ENCODE measurements around the gene MAN1C1.

DNA sequence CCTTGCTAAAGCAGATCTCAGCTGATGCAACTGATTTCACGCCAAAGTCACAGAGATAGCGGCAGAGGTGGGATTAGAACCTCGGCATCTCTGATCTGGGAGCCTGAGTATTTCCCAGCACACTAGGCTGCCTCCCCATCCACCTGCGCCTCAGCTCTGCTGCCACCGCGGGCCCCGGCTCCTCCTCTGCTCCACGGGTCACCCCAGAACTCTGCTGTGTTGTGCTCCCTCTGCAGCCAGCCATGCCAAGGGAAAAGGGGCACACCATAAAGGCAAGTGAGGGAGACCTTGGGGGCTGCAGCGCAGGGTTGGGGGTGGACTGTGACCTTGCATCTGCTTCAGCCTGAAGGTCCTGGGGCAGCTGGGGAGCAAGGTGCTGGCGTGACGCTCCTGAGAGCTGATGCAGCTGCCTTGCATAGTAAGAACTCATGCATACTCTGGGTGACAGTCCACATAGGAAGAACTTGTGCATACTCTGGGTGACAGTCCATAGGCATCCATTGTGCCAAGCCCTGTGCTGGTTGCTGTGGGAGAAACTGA, 68.7 kb downstream of the MAN1C1 start:
- TF ChIP-seq SUZ12 (IDR thresholded peaks at IDR 0.05; ENCODE audit: extremely low read depth, insufficient read depth, insufficient read length) (no peak), YY1 (IDR thresholded peaks at IDR 0.05; ENCODE audit: insufficient read depth, insufficient read length) (no peak), ZNF274 (IDR thresholded peaks at IDR 0.05; ENCODE audit: low read depth, low read length) (no peak)

Measured in NT2/D1 (cell line).